Activated T-helper 9 cell treated with anti-CD3 and anti-CD28 coated beads, Interleukin-2, amount 50 U/mL, for 16 hours (primary cell): Measurements from ENCODE around the gene UROC1.

Experiments used
- DNase-seq: peaks from one replicate; pipeline ENCODE4 v3.0.0-alpha.2; 2020; ENCODE audit warnings: low read depth

UROC1 gene

DNA sequence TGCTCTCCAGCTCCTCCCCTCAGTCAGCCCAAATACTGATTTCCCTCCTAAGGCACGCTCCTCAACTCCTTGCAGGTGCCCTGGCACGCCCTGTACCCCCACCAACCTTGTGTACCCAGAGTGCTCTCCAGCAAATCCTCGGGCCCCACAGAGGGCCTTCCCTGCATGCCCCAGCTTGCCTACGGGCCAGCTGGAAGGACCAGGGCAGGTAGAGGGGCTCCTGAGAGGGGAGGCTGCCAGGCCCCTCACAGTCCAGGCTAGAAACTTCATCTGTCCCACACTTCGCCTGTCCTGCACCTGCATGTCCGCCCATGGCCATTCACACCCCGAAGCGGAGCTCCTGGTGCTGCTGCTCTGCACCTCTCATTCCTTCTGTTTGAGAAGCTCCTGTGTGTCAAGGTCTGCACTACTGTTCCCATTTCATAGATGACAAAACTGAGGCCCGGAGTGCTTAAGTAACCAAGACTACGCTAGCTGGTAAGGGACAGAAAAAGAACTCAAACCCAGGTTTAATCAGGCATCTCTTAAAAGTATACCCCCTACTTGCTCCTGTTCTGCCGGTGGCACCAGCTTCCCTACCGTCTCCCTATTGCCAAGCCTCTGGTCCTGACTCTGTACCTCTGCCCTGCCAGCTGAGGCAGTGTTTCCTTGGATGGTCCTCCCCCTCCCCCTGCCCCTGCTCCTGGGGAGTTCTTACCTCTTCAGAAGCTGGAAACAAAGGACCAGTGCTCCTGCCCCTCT, 77.4 kb downstream of the UROC1 start:
- no peak for DNase-seq

DNA sequence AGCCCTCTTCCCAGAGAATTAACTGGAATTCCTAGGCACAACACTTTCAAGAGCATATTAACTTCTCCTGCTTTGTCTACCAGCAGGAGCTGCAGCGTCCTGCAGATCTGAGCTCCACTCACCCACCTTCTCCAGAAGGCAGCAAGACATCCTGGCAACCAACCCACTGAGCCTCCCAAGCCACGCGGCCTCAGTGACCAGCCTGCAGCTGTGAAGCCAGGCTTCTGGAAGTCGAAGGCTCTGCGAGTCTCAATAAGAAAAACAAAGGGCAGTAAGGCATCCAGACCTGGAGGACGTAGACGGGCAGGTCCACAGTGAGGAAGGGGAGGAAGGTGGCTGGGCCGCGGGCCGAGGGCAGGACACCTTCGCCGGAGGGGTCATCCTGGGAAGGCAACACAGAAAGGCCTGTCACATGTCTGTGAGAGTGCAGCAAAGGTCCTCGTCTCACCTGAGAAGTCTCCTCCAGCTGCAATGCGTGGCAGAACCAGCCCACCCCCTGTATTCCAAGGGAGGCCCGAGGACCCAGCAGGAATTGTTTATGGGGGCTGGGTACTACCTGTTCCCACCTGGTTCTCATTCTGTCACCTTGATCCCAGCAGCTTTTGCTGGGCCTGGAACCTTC, 78.1 kb downstream of the UROC1 start:
- no peak for DNase-seq

DNA sequence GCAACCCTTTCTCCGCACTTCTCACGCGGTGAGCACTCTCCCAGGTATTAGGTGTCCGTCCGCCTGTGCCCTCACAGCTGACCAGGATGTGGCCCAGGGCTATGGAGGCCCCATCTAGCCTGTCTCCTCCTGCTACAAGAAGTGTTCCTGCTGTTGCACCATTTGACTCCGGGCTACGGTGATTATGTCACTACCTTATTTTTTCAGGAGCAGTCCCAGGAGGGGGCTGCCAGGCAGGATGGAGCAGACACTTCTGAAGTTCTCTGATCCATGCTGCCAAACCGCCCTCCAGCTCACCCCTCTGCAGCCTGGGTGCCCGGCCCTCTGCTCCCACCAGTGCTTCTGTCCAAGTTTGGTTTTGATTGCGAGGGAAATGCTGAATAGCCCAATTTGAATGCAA, 78.8 kb downstream of the UROC1 start:
- DNase-seq = no peak

DNA sequence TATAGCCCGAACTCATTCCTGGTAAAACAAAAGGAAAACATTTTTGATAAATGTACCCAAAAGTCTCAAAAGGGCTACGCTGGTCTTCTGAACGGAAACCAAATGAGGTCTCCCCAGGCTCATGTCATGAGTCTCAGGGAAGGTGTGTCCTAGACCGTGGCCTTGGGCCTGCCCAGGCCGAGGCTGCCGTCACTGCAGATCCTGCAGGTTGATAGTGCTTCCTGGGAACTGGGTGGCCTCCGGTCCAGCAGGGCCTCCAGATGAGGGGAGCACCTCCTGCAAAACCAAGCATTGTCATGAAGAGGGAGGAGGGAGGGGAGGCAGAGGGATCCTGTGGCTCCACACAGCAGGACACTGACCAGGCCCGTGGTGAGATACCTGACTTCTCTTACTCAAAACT, 79.4 kb downstream of the UROC1 start:
- DNase-seq = no peak

DNA sequence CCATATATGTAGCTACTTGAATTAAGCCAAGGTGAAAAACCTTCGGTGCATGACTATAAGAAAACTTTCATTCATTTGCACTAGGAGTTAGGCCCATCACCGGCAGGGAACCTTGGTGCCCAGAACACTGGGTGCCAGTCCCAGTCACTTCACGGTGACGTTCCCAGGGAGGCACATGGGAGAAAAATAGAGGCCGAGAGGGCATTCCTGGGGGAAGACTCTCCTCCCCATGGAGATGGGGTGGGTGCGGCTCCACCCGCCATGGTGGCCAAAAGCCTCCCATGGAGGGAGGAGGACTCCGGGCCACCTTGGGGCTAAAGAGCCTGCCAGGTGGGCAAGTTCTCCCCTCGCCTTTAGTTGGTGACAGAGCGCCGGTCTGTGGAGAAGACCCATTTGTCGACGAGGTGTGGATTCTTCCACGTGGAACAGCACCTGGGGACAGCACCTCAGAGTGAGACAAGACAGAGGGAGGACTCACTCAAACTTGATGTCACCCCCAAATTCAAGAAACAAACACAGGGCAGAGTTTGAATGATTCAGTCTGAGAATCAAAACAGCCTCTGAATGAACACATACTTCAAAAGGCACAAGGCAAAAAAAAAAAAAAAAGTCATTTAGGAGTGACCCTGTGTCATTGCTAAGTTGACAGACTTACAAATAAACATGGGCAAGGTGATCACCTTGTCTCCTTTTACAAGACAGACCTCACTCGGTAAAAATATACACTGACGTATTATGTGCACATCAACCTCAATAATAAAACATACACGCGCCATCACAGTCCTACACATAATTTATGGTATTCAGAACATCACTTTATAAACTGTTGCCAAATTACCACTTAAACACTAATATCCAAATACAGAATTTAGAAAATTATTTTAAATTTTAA, 80.5 kb downstream of the UROC1 start:
- no peak for DNase-seq

DNA sequence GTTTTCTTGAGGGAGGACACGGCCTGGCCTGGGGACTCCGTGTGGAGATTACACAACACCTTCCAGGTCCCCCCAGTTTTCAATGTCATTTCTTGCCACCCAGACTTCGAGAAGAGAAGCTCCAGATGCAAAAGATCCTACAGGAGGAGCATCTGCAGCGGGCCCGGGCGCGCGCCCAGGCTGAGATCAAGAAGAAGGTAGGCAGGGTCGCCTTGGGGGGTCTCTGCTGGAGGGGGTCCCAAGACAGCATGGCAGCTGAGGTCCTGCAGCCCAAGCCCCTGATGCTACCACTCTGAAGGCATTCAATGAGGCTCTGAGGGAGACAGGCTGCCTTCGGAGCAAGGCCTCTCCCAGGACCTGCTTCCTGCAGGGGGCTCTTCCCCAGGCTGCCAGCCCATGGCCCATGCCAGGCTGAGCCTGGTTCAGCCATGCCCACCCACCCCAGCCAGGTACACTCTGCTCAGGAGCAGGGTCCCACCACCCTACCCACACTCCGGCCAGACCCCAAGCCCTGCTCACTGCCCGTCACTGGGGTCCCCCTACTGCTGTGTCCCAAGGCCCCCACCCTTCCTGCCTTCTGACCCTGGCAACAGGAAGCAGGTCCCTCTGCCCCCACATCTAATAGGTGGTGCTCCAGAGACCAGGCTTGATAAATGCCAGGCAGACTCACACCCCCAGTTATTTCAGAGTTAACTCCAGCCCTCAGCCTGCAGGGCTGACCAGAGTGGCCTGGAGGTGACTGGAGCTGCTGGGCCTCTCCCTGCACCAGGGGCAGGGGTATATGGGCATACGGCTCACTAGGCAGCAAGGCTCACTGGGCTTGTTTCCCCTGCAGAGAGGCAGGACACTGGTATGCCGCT, 81.9 kb downstream of the UROC1 start:
- DNase-seq = no peak

DNA sequence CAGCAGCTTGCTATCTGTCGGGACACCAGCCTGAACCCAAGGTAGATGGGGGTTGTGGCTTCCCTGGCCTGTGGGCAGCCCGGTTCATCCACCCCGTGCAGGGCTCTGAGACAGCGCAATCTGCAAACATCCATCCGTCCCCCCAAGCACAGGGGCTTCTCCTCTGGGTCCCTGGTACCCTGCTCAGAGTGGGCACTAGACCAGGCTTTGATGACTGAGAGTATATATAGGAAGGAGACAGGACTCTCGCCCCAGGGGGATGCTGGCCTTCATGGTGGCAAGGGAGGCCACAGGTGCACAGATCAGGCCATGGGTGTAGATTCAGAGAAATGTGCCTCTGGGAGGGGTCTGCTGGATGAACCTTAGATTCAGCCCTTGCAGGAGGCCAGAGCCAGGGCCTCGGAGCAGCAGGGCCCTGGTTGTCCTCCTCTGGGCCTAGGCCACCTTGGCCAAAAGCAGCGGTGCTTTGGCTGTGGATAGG, 82.6 kb downstream of the UROC1 start:
- DNase-seq = no peak

DNA sequence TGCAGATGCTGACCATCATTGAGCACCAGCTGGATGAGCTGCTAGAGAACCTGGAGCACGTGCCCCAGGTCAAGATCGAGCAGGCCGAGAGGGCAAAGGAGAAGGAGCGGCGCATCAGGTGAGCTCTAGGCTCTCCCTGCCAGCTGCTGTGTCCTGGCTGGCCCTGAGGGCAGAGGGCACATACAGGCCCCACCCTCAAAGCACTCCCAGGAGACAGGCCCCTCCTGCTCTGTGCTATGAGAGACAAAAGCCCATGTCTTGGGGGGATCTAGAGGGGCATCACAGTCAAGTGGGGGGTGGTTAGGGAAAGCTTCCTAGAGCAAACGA, 83.3 kb downstream of the UROC1 start:
- DNase-seq = no peak

DNA sequence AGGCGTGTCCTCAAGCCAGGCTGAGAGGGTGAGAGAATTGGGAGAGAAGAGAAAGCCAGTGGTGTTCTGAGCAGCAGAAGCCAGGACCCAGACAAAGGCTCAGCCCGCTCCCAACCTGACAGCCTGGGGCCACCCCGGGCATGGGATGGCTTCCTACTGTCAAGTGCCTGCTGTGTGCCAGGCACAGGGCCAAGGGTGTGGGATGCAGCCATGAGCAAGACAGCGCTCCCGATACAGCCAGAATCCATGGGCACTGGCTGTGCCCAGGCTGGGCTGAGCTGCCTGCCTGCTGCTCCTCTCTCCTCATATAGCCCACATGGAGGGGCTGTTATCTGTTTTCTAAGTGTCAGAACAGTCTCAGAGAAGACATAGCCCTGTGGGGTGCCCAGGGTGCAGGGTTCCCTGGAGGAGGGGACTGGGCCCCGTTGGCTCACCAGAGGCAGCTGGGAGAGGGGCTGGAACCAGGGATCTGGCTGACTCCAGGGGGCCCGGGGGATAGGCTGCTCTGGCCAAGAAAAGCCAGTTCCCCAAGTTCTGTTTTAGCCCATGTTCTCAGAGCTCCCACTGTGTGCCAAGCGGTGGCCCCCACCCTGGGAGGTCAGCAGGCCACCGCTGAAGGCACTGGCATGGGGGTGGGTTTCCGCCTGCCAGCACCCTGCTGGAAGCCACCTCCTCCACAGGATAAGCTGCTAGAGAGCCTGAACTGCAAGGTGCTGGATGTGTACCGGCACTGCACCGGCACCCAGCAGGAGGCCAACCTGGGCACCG, 83.9 kb downstream of the UROC1 start:
- DNase-seq = no peak

DNA sequence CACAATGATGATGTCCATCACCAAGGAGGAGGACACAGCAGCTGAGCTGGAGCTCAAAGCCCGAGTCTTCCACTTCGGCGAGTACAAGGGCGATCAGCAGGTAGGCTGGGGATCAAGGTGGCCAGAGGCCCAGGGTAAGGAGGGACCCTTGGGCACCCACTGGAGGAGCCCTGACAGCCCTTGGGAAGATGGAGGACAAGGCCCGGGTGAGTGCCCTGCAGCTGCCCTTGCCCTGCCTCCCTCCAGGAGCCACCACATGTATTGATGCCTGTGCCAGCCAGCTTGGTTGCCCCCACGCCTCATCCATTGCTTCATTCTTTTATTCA, 84.5 kb downstream of the UROC1 start:
- no peak for DNase-seq

DNA sequence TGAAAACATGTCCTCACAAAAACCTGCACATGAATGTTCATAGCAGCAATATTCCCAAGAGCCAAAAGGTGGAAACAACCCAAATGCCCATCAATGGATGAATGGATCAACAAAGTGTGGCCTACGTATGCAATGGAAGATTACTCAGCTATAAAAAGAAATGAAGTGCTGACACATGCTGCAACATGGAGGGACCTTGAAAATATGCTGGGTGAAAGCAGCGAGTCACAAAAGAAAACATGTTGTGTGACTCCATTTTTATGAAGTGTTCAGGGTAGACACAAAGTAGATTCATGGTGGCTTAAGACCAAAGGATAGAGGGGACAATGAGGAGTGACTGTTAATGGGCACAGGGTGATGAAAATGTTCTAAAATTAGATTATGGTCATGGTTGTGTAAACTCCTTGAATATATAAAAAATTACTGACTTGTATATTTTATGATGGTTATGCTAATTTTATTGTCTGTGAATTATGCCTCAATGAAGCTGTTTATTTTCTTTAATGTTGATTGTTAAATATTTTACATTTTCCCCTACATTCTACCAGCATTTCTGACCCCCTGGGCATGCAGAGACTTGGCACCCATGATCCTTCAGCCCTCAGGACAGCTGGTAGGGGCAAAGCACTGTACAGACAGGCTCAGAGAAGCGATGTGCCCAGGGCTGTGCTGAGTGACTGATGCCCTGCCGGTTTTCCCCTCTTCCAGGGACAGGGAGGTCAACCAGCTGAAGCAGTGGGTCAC, 85.0 kb downstream of the UROC1 start:
- no peak for DNase-seq
